ENCODE results near the gene GBP1.
"Not testable (repeated sequence)": the region's sequence is repeated elsewhere in the genome, so short reads cannot be mapped to it uniquely, and the experiment has no call there.

Gene GBP1

DNA sequence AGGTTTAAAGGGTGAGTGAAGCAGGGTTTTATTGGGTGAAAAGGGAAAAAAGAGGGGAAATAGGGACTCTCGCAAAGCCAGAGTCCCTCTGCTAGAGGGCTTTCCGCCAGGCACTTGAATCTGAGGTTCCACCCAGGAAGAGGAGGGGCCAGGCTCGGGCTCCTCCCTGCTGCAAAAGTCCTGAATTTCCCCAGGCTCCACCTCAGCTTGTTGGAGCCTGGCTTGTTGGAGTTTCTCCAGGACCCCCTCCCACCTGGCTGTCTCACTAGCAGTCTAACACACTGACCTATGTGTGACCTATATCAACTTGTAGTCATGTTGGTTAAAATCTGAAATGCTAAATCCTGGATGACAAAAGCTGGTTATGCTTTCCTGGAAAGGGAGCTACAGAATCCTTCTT is 35.4 kb upstream of the GBP1 start:
- TF ChIP-seq, protein P1, sequence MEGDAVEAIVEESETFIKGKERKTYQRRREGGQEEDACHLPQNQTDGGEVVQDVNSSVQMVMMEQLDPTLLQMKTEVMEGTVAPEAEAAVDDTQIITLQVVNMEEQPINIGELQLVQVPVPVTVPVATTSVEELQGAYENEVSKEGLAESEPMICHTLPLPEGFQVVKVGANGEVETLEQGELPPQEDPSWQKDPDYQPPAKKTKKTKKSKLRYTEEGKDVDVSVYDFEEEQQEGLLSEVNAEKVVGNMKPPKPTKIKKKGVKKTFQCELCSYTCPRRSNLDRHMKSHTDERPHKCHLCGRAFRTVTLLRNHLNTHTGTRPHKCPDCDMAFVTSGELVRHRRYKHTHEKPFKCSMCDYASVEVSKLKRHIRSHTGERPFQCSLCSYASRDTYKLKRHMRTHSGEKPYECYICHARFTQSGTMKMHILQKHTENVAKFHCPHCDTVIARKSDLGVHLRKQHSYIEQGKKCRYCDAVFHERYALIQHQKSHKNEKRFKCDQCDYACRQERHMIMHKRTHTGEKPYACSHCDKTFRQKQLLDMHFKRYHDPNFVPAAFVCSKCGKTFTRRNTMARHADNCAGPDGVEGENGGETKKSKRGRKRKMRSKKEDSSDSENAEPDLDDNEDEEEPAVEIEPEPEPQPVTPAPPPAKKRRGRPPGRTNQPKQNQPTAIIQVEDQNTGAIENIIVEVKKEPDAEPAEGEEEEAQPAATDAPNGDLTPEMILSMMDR (conservative IDR thresholded peaks at IDR 0.05), result no peak
- no peak overlapping the region for H3K27ac ChIP-seq

DNA sequence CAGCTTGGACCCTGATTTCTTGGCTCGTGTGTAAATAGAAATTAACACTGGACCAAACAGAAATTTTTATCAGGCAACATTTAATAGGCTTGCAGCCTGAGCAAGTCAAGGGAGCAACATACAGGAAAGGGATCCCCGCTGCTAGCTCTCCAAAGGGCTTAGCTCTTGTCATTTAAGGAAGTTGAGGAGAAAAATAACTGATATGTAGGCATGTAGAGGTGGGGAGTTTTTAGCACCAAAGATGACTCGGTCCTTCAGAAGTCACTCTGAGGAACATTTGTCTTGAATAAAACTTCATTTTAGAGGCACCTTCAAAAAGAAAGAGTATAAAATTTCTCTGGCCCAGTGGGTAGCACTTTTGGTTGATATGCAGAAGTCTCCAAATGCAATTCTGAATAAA is 33.8 kb upstream of the GBP1 start:
- TF ChIP-seq, protein P1 (conservative IDR thresholded peaks at IDR 0.05), result no peak
- H3K27ac ChIP-seq, result no peak overlapping the region

DNA sequence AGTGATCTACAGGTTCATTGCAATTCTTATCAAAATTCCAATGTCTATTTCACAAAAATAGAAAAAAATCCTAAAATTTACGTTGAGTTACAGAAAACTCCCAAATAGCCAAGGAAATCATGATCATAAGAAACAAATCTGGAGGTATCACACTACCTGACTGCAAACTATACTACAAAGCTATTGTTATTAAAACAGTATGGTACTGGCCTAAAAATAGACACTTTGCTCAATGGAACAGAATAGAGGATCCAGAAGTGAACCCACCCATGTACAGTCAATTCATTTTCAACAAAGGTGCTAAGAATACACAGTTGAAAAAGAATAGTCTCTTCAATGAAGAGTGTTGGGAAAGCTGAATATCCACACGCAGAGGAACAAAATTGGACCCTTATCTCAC is 30.7 kb upstream of the GBP1 start:
- TF ChIP-seq, protein P1 (conservative IDR thresholded peaks at IDR 0.05), result no peak
- no peak overlapping the region for H3K27ac ChIP-seq

DNA sequence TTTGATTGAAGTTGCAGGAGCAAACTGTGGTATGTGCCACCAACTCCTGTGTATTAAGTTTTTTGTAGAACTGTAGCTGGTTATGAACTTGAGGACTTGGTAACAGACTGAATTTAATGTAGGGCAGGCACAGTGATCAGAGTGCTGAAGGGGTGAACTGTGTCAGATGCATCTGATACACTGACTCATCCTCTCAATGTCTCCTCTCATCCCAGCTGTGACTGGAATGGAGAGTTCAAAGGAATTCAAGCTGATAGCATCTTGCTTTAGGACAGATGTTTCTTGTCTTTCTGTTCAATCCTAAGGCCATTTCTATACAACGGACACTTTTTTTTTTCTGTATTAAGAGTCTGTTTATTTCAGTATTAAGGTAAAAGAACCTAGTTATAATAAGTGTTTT is 25.0 kb upstream of the GBP1 start:
- TF ChIP-seq, protein P1 (conservative IDR thresholded peaks at IDR 0.05), result no peak
- no peak overlapping the region for H3K27ac ChIP-seq

DNA sequence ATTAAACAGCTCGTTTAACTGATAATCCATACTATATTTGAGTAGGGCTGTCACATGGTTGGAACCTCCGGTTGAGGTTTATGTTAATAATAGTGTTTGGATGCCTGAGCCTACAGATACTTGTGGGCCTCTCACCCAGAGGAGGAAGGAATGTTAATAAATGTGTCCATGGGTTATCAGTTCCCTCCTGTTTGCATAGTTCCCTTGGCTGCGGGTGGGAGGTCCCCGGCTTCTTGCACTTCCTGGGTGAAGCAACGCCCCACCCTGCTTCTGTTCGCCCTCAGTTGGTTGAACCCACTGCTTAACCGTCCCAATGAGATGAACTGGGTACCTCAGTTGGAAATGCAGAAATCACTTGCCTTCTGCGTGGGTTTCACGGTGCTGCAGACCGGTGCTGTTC is 23.6 kb upstream of the GBP1 start:
- peak overlapping the region; percentile 40 for H3K27ac ChIP-seq
- TF ChIP-seq, protein P1 (conservative IDR thresholded peaks at IDR 0.05), result no peak

DNA sequence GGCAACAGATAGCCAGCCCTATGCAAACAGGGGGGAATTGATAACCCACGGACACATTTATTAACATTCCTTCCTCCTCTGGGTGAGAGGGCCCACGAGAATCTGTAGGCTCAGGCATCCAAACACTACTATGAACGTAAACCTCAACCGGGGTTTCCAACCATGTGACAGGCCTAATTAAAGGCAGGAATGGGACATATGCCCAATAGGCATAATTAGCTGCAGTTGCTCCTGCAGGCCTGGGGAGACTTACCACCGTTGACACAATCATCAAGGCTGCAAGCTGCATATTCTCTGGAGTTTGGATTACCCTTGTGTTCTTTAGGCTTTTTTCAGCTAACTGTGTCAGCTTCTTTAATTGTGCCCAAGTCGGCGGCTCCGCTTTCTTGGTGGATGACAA is 22.2 kb upstream of the GBP1 start:
- H3K27ac ChIP-seq, result no peak overlapping the region
- TF ChIP-seq, protein P1 (conservative IDR thresholded peaks at IDR 0.05), result no peak

DNA sequence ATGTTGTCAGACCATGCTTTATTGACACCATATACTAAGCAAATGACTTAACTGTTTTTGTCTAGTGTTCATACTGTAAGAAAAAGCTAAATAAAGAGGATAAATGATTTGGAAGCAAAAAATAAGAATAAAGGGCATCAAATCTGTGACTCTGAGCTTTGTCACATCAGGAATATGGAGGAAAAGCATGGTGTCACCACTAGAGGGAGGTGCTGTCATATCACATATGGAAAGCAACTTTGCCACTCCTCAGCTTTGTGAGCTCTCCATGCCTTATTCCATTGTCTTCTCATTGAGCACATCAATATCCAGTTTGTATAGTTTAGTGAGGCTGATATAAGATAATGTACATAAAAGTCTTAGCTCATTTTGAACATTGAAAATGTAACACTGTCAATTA is 20.8 kb upstream of the GBP1 start:
- H3K27ac ChIP-seq, result no peak overlapping the region
- TF ChIP-seq, protein P1 (conservative IDR thresholded peaks at IDR 0.05), result no peak

DNA sequence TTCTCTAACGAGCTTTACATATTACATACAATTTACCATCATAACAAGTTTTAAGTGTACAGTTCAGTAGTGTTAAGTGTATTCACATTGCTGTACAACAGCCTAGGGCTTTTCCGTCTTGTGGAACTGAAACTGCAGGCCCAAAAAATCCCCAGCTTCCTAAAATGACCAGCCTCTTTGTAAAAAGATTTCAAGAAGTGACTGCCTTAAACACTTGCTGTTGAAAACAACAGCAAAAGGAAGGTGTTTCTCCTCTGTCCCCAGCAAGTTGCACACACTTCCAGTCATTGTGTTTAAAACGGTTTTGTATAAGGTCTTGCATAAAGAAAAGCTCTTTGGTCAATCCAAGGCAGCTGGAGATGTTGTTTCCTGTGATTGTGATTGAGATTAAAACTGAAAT is 16.0 kb upstream of the GBP1 start:
- H3K27ac ChIP-seq, result no peak overlapping the region
- TF ChIP-seq, protein P1 (conservative IDR thresholded peaks at IDR 0.05), result no peak

DNA sequence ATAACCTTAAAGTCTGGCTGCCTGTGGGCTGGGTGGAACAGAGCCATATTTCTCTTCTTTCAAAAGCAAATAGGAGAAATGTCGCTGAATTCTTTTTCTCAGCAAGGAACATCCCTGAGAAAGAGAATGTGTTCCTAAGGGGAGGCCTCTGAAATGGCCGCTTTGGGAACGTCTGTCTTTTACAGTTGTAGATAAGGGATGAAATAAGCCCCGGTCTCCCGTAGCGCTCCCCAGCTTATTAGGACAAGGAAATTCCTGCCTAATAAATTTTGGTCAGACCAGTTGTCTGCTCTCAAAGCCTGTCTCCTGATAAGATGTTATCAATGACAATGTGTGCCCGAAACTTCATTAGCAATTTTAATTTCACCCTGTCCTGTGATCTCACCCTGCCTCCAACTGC is 15.1 kb upstream of the GBP1 start:
- H3K27ac ChIP-seq, result not testable (repeated sequence)

DNA sequence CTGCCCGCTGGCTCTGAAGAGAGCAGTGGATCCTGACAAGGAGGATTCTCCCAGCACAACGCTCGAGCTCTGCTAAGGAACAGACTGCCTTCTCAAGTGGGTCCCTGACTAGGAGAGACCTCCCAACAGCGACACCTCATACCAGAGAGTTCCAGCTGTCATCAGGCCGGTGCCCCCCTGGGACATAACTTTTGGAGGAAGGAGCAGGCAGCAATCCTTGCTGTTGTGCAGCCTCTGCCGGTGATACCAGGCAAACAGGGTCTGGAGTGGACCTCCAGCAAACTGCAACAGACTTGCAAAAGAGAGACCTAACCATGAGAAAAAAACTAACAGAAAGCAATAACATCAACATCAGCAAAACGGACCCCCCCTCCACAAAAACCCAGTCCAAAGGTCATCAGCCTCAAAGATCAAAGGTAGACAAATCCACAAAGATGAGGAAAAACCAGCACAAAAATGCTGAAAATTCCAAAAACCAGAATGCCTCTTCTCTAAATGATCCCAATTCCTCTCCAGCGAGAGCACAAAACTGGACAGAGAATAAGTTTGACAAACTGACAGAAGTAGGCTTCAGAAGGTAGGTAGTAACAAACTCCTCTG is 7.6 kb upstream of the GBP1 start:
- not testable (repeated sequence) for H3K27ac ChIP-seq

All from VCaP (cell line).